K562 (cell line): ENCODE data around the gene PAQR6. TPM values are rescaled to one million over a fixed set of nuclear protein-coding genes. Genes with fewer than 3 reads are reported as not detected.

Experiments used
- CAMTA2 ChIP-seq: fragments of 250-450 bp; sonication (Bioruptor Pico); conservative IDR thresholded peaks from 2 replicates; pipeline ENCODE4 v1.5.1; 2022
- CEBPB ChIP-seq: fragments of 450-650 bp; IDR thresholded peaks from 2 replicates; pipeline ENCODE4 v1.6.1; 2016; ENCODE audit warnings: missing genetic modification characterization, missing compliant biosample characterization
- CHD2 ChIP-seq: IDR thresholded peaks from 2 replicates; pipeline ENCODE4 v1.6.1; 2011; ENCODE audit warnings: low read depth, low read length
- CREB3 ChIP-seq: fragments of 450-650 bp; conservative IDR thresholded peaks from 2 replicates; pipeline ENCODE4 v1.6.1; 2016; ENCODE audit warnings: missing genetic modification characterization, low read depth, mild to moderate bottlenecking, missing compliant biosample characterization, moderate library complexity
- DMBX1 ChIP-seq: fragments of 250-450 bp; sonication (Bioruptor Pico); IDR thresholded peaks from 2 replicates; pipeline ENCODE4 v1.8.0; 2022; ENCODE audit warnings: inconsistent platforms, mild to moderate bottlenecking, moderate library complexity, borderline replicate concordance
- E2F1 ChIP-seq: sonication (generic); formaldehyde crosslinking; IDR thresholded peaks from 2 replicates; pipeline ENCODE4 v1.8.1; 2023; ENCODE audit warnings: mild to moderate bottlenecking, missing genetic modification reagents, moderate library complexity
- GABPB2 ChIP-seq: fragments of 250-450 bp; sonication (Bioruptor Pico); conservative IDR thresholded peaks from 2 replicates; pipeline ENCODE4 v1.5.1; 2021; ENCODE audit warnings: mild to moderate bottlenecking
- GATA2 ChIP-seq: sonication (generic); formaldehyde crosslinking; IDR thresholded peaks from 2 replicates; pipeline ENCODE4 v1.4.0; 2020; ENCODE audit warnings: mild to moderate bottlenecking, missing genetic modification reagents
- HDAC2 ChIP-seq: fragments of 450-650 bp; IDR thresholded peaks from 2 replicates; pipeline ENCODE4 v1.6.1; 2016; ENCODE audit warnings: mild to moderate bottlenecking
- HDAC6 ChIP-seq: IDR thresholded peaks from 2 replicates; pipeline ENCODE4 v1.6.1; 2012; ENCODE audit warnings: low read depth, mild to moderate bottlenecking, control low read depth, inconsistent platforms, low read length, moderate library complexity
- HNRNPK ChIP-seq: fragments of 200-400 bp; formaldehyde crosslinking; IDR thresholded peaks from one replicate; pipeline ENCODE4 v1.6.1; 2018; ENCODE audit warnings: mild to moderate bottlenecking, low read depth, low read length; ENCODE audit not compliant: poor library complexity, severe bottlenecking
- MAFK ChIP-seq: IDR thresholded peaks from 2 replicates; pipeline ENCODE4 v1.6.1; 2011; ENCODE audit warnings: low read length, improper control_type of control experiment
- MAZ ChIP-seq, 2 experiments: fragments of 450-650 bp in 1 of 2; sonication (generic) in 1 of 2; formaldehyde crosslinking; IDR thresholded peaks in 1 of 2; conservative IDR thresholded peaks in 1 of 2; 2 replicates each; pipeline versions ENCODE4 v1.4.0 to v1.5.0; 2020; ENCODE audit warnings: mild to moderate bottlenecking in 1 of 2, missing genetic modification reagents in 1 of 2
- NCOA2 ChIP-seq, 2 experiments: fragments of 450-650 bp; IDR thresholded peaks; 2 replicates each; pipeline ENCODE4 v1.6.1; 2018; ENCODE audit warnings: mild to moderate bottlenecking in 2 of 2, moderate library complexity in 1 of 2; ENCODE audit not compliant: partially characterized antibody in 2 of 2
- PTRF ChIP-seq: fragments of 450-650 bp; IDR thresholded peaks from 2 replicates; pipeline ENCODE4 v1.6.1; 2016; ENCODE audit warnings: mild to moderate bottlenecking, missing genetic modification characterization, missing compliant biosample characterization
- RFX5 ChIP-seq: IDR thresholded peaks from 2 replicates; pipeline ENCODE4 v1.6.1; 2011; ENCODE audit warnings: low read depth, mild to moderate bottlenecking, improper control_type of control experiment, low read length
- RUNX1 ChIP-seq: sonication (generic); IDR thresholded peaks from 2 replicates; pipeline ENCODE4 v1.6.1; 2016; ENCODE audit warnings: antibody characterized with exemption, low read depth
- SOX6 ChIP-seq: fragments of 450-650 bp; IDR thresholded peaks from 2 replicates; pipeline ENCODE4 v1.6.1; 2014; ENCODE audit warnings: mild to moderate bottlenecking
- SP2 ChIP-seq: IDR thresholded peaks from 2 replicates; pipeline ENCODE4 v1.6.1; 2011; ENCODE audit warnings: mild to moderate bottlenecking, low read depth, low read length, moderate library complexity; ENCODE audit not compliant: poor library complexity, severe bottlenecking; ENCODE audit errors: extremely low read depth
- TAF15 ChIP-seq: fragments of 200-400 bp; formaldehyde crosslinking; IDR thresholded peaks from 2 replicates; pipeline ENCODE4 v1.6.1; 2017; ENCODE audit warnings: mild to moderate bottlenecking, low read depth, low read length, moderate library complexity
- ZC3H4 ChIP-seq: sonication (generic); formaldehyde crosslinking; IDR thresholded peaks from 2 replicates; pipeline ENCODE4 v1.9.0; 2021; ENCODE audit warnings: missing genetic modification reagents, borderline replicate concordance
- ZNF263 ChIP-seq: sonication (generic); formaldehyde crosslinking; IDR thresholded peaks from 2 replicates; pipeline ENCODE4 v1.8.0; 2022; ENCODE audit warnings: mild to moderate bottlenecking, missing genetic modification reagents, borderline replicate concordance
- ZNF589 ChIP-seq: fragments of 200-800 bp; sonication (Bioruptor generic); IDR thresholded peaks from 2 replicates; pipeline ENCODE4 v1.6.1; 2016; ENCODE audit warnings: low read depth, missing genetic modification characterization, missing compliant biosample characterization
- ZNF668 ChIP-seq: fragments of 250-450 bp; sonication (Bioruptor Pico); IDR thresholded peaks from 2 replicates; pipeline ENCODE4 v1.8.0; 2022; ENCODE audit warnings: mild to moderate bottlenecking, inconsistent platforms
- ZNF75A ChIP-seq: fragments of 450-650 bp; formaldehyde crosslinking; IDR thresholded peaks from 2 replicates; pipeline ENCODE4 v1.4.0; 2020; ENCODE audit warnings: mild to moderate bottlenecking
- polyA plus RNA-seq, 8 experiments: library from polyadenylated mRNA; depleted of rRNA in 4 of 8; stranded (reverse) in 5 of 8; unstranded in 3 of 8; fragments of >200 nt; fragmentation: Nextera tagmentation in 2 of 8; fragmentation: Illumina TruSeq in 1 of 8; extraction: Ambion mirVana in 2 of 8; extraction: Trizol in 1 of 8; gene quantifications; 2 replicates each; pipeline versions ENCODE4 v1.2.1 to v1.2.3, GENCODE V29; 2011 to 2014; ENCODE audit warnings: inconsistent platforms in 1 of 8, missing spikeins in 1 of 8
- total RNA-seq, 7 experiments: library from RNA; depleted of rRNA in 6 of 7; stranded (reverse); fragments of >200 nt in 6 of 7; fragmentation: Illumina TruSeq in 2 of 7; extraction: Trizol in 2 of 7; gene quantifications; 2 replicates each; pipeline versions ENCODE4 v1.2.1 to v1.2.3, GENCODE V29; 2011 to 2021; ENCODE audit warnings: low replicate concordance in 1 of 7

Gene PAQR6
- total and polyA plus RNA-seq, 9 of the 15 experiments (the other 6 are each of a cell fraction or from before 2014, with no cell fraction given): 0.07 to 1.8 (median 0.62) TPM

- TF ChIP-seq NCOA2 (IDR thresholded peaks at IDR 0.05; ENCODE audit: partially characterized antibody in 2 of 2) (no peak), CEBPB (tag) (no peak), ZNF263 (CRISPR knock-in tag) (0 out of 2 replicates have a peak, but pooled peaks have one; percentile 33), DMBX1 (CRISPR knock-in tag) (no peak), HDAC6 (no peak), CREB3 (tag) (no peak), E2F1 (no peak), GATA2 (no peak), SOX6 (peak; percentile 63; the same call in 1 of the 2 replicates), RFX5 (no peak), SP2 (no peak), RUNX1 (no peak), GABPB2 (CRISPR knock-in tag) (no peak), ZNF589 (CRISPR knock-in tag) (no peak), CHD2 (no peak; the same call in 1 of the 2 replicates), TAF15 (no peak), MAFK (no peak), HNRNPK (no peak), MAZ (CRISPR knock-in tag; conservative IDR thresholded peaks at IDR 0.05 in 1 of 2, IDR thresholded peaks at IDR 0.05 in 1 of 2) (peak in 1 of 2 experiments; percentile 71; a peak in 2 of 4 replicates), ZNF668 (CRISPR knock-in tag) (no peak), PTRF (no peak), ZNF75A (CRISPR knock-in tag) (no peak), CAMTA2 (no peak), HDAC2 (no peak), ZC3H4 (CRISPR knock-in tag) (no peak)
Observed at GRCh38 chr1:156193488-156194299, 54.2 kb downstream of the PAQR6 start, which contains the start of gene SLC25A44 (continued).
